CD4-positive, alpha-beta T cell treated with Interleukin-2 at 100 ng/mL for 4 hours (primary cell): ENCODE measurements around the gene LIM2.

Experiments used
- DNase-seq: peaks from one replicate; pipeline ENCODE4 v3.0.0-alpha.2; 2020; ENCODE audit warnings: low spot score

Gene LIM2

DNA sequence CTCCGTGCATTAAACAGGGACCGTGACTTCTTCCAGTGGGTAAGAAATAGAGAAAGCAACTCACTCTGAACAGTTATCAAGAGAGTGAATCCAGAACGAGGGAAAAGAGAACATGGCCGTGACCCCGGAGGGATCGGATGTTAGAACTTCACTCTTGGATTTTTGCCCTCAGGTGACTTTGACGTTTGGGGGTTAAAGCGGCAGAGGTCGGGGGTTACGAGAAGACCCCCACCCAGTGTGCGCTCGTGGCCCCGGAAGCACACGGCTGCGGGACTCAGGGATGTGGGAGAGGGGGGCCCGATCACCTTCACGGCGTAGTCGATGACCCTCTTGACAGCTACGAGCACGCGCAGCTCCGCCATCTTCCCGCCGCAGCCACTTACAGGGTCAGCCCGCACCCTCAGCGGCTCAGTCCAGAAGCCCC is 21.8 kb downstream of the LIM2 start, which contains the start of gene ETFB:
Gene ETFB (minus strand): TSS at position 424 of the 424 bp plus-strand sequence. CDS start 62 bp downstream, at position 362.
- no peak for DNase-seq

DNA sequence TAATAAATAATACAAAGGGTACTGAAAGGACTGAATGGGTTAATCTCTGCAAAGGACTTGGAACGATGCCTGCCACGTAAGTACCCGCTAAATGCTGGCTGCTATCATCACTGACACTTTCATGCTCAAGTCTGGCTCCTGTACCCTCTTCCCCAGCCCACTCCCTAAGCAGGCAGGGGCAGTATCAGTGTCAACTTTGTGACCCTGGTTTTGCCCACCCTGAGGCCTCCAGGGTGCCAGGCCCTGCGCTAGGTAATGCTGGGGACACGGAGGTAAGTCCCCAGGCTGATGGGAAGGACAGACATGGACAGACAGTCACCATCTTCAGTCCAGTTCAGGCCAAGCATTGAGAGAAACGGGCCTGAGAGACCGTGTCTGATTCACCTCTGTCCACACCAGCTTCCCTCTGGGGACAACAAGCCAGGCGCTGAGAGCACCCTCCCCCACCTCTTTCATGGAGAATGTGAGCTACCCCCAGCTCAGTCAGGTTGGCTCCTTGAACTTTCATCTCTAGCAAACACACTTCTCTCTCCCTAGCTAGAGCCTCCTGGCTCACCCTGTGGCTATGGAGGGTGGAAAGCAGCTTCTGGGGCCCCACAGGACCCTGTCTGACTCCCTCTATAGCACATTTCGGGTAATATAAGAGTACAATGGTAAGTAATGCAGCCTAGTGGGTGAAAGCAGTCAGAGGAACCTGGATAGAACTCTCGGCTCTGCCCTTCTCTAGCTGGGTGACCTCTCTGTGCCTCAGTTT is 22.4 kb downstream of the LIM2 start:
- peak; percentile 32 for DNase-seq

DNA sequence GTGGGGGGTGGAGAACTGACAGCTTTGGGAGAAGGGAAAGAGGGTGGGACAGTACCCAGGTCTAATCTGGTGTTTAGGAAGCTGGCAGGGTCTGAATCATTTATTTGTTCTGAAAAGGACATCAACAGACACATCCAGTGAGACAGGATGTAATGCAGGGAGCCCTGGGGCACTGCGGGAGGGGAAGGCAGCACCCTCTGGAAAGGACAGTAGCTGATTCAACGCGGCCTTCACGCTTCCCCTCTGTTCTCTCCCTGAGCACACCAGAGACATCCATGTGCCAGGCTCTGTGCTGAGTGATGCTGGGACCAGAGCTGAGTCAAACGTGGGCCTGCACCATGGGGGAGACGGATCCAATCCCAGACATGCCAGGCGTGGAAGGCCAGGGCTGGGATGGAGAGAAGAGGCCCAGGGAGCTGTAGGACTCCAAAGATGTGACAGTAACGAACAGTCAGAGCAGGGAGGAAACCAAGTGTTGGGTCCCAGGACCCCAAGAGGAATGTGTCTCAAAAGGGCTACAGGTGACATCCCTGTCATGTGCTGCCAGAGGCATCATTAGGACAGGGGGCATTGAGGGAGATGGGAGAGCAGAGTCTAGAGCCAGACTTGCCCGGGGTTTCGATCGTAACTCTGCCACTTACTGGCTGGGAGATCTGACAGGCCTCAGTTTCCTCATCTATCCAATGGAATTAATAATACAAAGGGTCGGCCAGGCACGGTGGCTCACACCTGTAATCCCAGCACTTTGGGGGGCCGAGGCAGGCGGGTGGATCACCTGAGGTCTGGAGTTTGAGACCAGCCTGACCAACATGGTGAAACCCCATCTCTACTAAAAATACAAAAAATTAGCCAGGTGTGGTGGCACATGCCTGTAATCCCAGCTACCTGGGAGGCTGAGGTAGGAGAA is 23.3 kb downstream of the LIM2 start:
- DNase-seq = no peak

DNA sequence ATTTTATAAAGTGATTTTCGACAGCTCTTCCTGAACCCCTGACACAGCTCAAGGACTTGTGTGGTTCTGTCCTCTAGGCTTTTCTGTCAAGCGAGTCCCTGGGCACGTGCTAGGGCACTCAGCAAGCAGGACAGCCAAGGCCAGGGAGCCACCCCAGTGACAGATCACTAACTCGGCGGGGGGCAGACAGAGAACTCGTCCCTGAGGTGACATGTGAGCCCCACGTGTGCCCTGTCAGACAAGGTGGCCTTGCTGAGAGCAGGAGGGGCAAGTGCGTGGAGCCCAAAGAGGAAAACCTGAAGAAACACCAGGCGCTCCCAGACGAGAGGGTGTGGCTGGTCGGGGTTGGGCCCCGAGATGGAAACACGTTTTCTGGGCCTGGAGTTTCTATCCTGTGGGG is 26.5 kb downstream of the LIM2 start:
- no peak for DNase-seq

DNA sequence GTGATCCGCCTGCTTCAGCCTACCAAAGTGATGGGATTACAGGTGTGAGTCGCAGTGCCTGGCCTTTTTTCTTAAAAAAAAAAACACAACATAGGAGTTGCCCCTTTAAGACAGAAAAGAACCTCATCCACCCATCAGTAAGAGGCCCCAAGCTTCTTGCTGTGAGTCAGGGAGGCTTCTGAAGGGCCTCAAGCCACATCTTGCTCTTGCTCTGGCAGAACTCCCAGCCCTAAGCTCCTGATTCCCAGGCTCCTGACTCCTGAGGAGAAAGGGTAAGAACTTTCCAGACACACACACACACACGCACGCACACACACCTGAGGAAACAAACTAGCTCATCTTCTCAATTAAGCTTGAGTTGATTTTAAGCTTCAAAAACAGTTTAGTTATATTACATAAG is 28.5 kb downstream of the LIM2 start:
- DNase-seq = no peak

DNA sequence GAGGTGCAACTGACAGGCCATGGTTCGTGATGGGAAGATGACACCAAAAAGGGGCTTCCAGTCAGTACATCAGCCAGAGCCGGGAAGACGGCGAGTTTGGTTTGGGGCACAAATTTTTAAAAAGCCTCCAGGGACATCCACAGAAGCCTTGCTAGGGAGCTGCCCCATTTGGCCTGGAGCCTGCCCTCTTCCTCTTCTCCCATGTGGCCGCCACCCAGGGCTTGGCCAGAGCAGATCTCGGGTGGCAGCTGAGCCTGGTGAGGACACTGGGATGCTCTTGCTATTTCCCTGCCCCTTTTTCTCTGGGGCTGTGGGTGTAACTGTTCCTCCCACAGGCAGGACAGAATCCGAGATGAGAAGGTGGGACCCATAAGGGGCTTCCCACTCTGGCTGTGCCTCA is 29.8 kb downstream of the LIM2 start:
- DNase-seq = no peak

DNA sequence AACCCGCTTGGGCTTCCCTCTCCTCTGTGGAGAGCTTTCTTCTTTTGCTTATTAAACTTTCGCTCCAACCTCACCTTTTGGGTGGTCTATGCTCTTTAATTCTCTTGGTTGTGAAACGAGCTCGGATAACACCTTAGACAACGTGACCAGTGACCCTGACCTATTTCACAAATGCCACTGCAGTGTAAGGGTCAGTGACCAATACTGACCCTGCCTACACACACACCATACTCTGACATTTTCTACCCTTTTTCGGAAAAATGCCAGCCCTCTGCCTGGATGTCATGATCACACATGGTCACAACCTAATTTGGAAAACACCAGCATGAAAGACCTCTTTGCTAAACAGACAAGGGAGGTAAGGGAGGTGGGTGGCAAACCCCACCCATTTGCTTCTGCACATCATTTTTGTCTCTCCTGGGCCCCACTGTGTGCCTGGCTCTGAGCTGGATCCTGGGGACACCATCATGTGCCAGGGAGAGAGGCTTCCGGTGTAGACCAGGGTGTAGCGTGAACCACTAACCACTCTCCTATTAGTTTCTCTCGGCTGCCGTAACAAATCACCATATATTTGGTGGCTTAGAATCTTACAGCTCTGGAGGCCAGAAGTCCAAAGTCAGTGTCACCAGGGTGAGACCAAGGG is 31.5 kb downstream of the LIM2 start:
- DNase-seq = no peak

DNA sequence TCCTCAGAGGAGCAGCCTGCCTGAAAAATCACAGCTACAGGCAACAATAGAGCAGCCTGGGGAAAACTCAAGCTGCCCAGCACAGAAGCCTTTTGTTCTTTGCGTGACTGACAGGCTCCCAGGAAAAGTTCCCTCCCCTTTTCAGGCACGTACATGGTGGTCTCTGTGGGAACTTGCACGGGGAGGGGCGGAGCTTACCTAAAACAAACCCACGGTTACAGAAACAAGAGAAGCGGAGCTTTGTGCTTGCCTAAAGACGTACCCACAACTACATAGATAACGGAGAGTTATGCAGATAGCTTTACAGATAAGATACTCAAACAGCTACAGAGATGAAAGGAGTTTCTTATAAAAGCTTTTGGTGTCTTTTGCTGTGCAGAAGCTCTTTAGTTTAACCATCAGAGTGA is 33.0 kb downstream of the LIM2 start:
- DNase-seq = no peak

DNA sequence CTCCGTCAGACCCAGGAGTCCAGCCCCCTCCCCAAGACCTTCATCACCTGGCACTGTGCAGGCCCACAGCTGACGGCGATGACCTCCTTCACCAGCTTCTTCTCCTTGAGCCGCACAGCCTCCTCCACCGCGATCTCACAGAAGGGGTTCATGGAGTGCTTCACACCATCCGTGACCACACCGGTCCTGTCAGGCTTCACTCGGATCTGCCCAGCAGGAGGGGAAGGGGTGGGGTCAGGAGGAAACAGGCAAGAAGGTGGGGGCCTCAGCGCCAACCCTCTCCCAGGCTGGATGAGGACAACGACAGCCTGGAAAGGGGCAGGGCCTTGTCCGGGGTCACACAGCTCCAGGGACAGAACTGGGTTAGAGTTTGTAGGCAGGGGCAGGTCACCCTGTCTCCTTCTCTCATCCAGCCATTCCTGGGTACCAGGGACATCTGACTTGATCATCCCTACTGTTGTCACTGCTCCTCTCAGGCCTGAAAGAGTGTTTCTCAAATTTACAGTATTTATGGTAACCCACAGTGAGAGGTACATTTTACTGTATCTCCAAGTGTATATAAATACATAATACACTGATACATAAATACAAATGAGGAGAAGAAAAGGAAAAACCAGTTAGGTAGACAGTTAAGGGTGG is 33.6 kb downstream of the LIM2 start:
- no peak for DNase-seq

DNA sequence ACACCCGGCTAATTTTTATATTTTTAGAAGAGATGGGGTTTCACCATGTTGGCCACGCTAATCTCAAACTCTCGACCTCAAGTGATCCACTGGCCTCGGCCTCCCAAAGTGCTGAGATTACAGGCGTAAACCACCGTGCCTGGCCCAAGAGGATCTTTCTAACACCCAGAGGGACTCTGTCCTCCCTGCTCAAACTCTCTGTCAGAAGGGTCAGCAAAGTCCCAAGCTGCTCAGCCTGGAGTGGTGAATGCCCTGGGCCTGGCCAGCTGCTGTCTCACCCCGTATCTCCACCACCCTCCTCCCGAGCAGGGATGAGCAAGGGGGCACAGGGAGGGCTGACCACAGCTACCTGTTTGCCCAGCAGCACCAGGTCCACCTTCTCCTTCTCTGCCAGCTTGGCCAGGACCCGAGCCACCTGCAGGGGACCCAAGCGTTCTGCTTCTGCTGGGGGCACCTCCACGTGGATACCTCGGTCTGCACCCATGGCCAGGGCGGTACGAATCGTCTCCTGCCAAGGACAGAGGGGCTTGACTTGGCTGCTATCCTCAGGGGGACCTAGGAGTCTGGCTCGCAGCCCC is 34.9 kb downstream of the LIM2 start:
- no peak for DNase-seq

DNA sequence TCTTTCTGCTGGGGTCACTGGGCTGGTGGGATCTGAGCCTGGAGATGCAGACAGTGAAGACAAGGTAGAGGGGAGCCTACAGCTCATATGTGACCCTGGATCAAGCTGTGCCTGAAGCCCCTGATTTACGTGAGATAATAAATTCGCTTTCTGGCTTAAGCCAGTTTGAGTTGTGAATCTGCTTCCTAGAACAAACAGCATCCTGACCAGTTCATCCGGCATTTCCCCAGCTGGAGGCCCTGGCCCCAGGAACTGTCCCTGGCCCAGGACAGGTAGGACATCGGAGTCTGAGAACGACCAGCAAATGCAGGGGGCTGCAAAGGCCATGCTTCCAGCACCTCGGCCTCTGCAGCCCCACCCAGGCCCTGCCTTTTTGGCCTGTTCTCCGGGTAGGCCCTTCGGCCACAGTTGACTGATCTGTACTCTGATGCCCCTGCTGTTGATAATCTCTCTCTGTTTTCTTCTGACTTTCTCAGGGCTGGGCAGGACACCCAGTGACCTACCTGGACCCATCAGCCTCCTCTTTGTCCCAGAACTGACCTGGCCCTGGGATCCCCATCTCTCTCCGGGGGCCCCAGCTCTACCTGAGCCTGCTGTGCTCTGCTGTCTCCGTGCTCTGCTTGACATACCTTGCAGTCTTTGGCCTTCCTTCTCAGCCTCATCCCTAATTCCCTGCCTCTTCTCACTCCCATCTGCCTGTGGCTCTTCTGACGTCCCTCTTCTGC is 36.3 kb downstream of the LIM2 start:
- no peak for DNase-seq

DNA sequence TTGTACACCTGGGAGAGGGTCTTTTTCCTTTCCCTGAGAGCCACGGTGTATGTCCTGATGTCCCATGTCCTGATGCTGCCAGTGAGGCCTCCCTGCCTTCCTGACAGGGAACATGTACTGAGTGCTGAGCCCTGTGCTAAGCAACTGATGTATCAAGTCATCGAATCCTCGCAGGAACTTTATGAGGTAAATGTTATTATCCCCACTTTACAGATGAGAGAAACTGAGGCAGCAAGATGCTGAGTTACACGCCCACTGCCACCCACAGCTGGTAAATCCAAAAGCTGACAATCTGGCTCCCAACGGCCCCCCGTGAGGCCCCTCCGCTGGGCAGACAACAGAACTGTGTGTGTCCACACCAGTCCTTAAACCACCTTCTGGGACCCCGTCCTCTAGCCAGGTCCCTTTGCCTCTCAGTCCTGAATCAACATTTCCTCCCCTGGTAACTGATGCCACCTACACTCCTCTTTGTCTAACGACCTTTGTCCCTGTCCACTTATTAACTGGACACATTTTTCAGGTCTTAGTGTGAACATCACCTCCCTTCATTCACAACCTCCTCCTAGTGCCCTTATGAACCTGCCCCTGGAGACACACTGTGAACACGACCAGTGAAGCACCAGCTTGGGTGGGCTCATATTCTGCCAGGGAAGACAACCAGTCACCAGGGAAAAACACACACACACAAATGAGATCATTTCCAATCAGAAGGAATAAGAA is 40.4 kb downstream of the LIM2 start:
- no peak for DNase-seq

DNA sequence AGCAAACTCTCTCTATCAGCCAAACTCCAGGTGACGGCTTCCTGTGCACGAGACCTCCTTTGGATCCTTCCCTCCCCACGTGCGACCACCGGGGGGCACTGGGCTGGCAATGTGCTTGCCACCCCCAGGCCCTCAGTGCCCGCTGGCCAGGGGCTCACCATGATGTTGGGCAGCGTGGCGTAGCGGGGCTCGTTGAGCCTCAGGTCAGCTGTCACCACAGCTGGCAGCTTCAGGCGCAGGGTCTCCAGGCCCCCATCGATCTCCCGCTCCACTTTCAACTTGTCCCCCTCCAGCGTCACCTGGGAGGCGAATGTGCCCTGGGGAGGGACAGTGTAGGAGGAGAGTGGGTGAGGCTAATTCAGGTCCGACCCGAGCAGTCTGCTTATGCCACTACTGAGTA is 41.0 kb downstream of the LIM2 start:
- no peak for DNase-seq

DNA sequence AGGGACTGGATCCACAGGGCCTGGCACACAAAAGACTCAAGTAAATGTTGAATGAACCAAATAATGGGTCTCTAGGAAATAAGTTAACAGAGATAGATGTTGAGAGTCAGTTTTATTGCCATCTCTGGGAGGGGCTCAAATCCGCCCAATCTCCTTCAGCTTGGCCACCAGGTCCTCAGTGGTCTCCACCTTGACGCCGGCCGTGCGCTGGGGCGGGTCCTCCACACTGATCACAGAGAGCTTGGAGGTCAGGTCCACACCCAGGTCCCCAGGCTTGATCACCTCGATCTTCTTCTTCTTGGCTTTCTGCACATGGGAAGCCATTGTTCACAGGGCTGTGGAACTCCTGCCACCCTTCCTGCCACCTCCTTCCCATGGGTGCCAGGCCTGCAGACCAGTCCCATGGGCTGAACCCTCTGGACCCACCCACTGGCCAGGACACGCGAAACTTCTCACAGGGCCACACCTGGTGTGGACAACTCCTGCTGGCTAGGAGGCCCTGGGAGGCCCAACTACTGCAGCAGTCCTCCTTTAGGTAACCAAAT is 42.6 kb downstream of the LIM2 start:
- DNase-seq = no peak

DNA sequence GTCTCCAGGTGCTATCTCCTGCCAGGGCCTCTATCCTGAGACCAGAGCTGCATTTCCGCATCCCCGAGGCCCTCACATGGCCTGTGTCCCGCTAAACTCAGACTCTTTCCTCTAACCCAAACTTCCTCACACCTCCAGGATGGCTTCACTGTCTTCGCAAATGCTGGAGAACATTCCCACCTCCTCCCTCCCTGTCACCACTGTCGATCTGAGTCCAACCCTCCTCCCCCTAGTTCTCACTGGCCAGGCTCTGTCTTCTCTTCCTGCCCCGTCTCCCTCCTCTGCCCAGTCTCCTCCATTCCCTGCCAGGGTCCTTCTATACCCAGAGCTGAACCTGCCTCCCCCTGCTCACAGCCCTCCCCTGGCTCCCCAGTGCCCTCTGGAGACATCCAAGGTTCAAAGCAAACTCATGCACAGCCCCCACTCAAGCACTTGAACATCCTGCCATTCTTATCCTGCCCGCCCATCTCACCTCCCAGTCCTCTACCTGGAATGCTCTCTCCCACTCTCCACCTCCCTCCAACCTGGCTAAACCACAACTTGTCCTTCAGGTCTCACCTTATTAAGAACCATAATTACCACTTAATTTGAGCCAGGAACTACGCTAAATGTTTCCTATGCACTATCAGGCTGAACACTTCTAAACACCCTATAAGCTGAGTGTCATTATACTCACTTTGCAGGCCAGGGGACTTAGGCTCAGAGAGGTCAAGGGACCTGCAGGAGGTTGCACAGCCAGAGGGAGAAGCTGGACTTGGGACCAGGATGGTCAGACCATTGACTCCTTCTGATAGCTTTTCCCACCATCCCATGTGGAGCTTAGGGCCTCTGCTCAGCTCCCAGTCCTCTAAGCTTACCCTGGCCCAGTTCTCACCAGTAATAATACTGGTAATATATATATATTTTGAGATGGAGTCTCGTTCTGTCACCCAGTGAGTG is 44.9 kb downstream of the LIM2 start:
- no peak for DNase-seq

DNA sequence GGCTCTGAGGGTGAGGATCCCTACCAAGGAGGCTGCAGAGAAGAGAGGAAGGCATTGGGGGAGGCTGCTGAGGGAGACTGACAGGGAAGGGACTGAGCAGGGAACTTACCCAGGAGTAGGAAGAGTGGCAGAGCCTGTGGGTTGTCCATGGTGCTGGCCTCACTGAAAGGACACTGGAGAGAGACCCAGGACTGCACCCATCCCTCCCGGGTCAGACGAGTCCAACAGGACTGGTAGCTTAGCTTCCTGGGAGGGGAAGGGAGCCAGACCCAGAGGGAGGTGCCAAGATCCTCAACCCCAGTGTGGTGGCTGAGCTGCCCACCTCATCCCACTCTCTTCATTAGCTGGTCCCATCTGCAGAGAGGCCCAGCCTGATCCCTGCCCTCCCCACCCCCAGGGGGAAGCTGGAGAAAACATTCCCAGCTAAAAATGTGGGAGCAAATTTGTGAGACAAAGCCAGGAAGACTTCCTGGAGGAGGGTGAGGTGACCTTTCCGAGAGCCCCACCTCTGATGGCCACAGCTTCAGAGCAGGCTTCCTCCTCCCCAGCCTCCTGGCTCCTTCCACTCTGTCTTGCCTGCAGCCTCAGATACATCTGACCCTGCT is 45.7 kb downstream of the LIM2 start, which contains the start of gene VSIG10L:
Gene VSIG10L (minus strand): TSS at position 164 of the 605 bp plus-strand sequence. CDS start 15 bp downstream, at position 149.
- no peak for DNase-seq

DNA sequence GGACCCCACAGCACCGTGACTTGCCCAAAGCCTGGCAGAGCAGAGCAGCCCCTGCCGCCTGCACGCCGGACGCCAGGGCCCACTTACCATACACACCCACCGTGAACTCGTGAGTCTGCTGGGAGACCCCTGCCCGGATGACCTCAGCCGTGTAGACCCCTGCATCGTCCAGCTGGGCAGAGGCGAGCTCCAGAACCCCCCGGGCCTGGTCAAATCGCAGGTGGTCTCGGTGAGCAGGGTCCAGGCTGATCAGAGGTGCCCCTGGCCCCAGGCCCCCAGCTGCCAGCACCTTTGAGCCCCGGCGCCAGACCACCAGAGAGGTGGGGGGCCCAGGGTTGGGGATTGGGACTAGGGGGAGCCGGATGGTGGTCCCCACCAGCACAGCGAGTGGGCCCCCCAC is 46.7 kb downstream of the LIM2 start:
- DNase-seq = no peak
